WTC11 (cell line): ENCODE measurements around the gene ADK. TPM values are rescaled to one million over a fixed set of nuclear protein-coding genes. Genes with fewer than 3 reads are reported as not detected.

ENCODE experiments used
- ATAC-seq: fragments of 200-7000 bp; cut with Tn5 transposase; 2 replicates; pipeline ENCODE4 v1.10.0; 2021; ENCODE audit warnings: mild to moderate bottlenecking, moderate library complexity
- CTCF ChIA-PET: fragments of 300-600 bp; sonication (Branson Sonifier 250); formaldehyde crosslinking; loops from one replicate; lab custom pipeline; 2021; ENCODE audit warnings: antibody characterized with exemption; lab: Charles Lee
- POLR2A ChIA-PET: fragments of 350-600 bp; sonication (Branson Sonifier 250); formaldehyde crosslinking; loops from one replicate; lab custom pipeline; 2021; ENCODE audit warnings: antibody characterized with exemption; lab: Charles Lee
- DNase-seq: peaks from one replicate; pipeline ENCODE4 v3.0.0; 2021; ENCODE audit warnings: low spot score
- H3K27ac Mint-ChIP-seq: 2 replicates; pipeline ENCODE4 v1.8.0; 2021; ENCODE audit warnings: mixed read lengths
- H3K27me3 Mint-ChIP-seq: 2 replicates; pipeline ENCODE4 v1.8.0; 2021; ENCODE audit warnings: low read depth, mild to moderate bottlenecking, moderate library complexity, mixed read lengths
- H3K36me3 Mint-ChIP-seq: 2 replicates; pipeline ENCODE4 v1.8.0; 2021; ENCODE audit warnings: mixed read lengths
- H3K4me1 Mint-ChIP-seq: 2 replicates; pipeline ENCODE4 v1.8.0; 2022; ENCODE audit warnings: mixed read lengths
- H3K4me3 Mint-ChIP-seq: 2 replicates; pipeline ENCODE4 v1.8.0; 2021; ENCODE audit warnings: mild to moderate bottlenecking, moderate library complexity, mixed read lengths
- H3K9me3 Mint-ChIP-seq: 2 replicates; pipeline ENCODE4 v1.8.0; 2021; ENCODE audit warnings: mixed read lengths
- CBFB ChIP-seq: sonication (generic); formaldehyde crosslinking; IDR thresholded peaks from 2 replicates; pipeline ENCODE4 v1.8.1; 2022; ENCODE audit warnings: mild to moderate bottlenecking, low read depth, missing genetic modification reagents
- CREM ChIP-seq: sonication (generic); formaldehyde crosslinking; IDR thresholded peaks from 2 replicates; pipeline ENCODE4 v1.8.1; 2022; ENCODE audit warnings: mild to moderate bottlenecking, missing genetic modification reagents, moderate library complexity
- E2F1 ChIP-seq: sonication (generic); formaldehyde crosslinking; IDR thresholded peaks from 2 replicates; pipeline ENCODE4 v1.8.0; 2022; ENCODE audit warnings: mild to moderate bottlenecking, missing genetic modification reagents
- ESRRA ChIP-seq: sonication (generic); formaldehyde crosslinking; IDR thresholded peaks from 2 replicates; pipeline ENCODE4 v1.8.1; 2022; ENCODE audit warnings: mild to moderate bottlenecking, missing genetic modification reagents, borderline replicate concordance
- ETV6 ChIP-seq: sonication (generic); formaldehyde crosslinking; IDR thresholded peaks from 2 replicates; pipeline ENCODE4 v1.8.1; 2022; ENCODE audit warnings: mild to moderate bottlenecking, missing genetic modification reagents
- FOXJ3 ChIP-seq: sonication (generic); formaldehyde crosslinking; IDR thresholded peaks from 2 replicates; pipeline ENCODE4 v1.9.0; 2021; ENCODE audit warnings: missing genetic modification reagents, mild to moderate bottlenecking, borderline replicate concordance
- GTF2I ChIP-seq: fragments of 250-450 bp; sonication (Bioruptor Pico); conservative IDR thresholded peaks from 2 replicates; pipeline ENCODE4 v1.4.0; 2021; ENCODE audit warnings: mild to moderate bottlenecking
- IRF2 ChIP-seq: sonication (generic); formaldehyde crosslinking; IDR thresholded peaks from 2 replicates; pipeline ENCODE4 v1.8.0; 2022; ENCODE audit warnings: low read depth, missing genetic modification reagents, borderline replicate concordance
- JUN ChIP-seq: sonication (generic); formaldehyde crosslinking; IDR thresholded peaks from 2 replicates; pipeline ENCODE4 v1.8.0; 2023; ENCODE audit warnings: mild to moderate bottlenecking, missing genetic modification reagents
- MYBL2 ChIP-seq: sonication (generic); formaldehyde crosslinking; IDR thresholded peaks from 2 replicates; pipeline ENCODE4 v1.8.1; 2023; ENCODE audit warnings: mild to moderate bottlenecking, moderate library complexity, missing genetic modification reagents
- NFE2L1 ChIP-seq: sonication (generic); formaldehyde crosslinking; IDR thresholded peaks from 2 replicates; pipeline ENCODE4 v1.8.1; 2023; ENCODE audit warnings: missing genetic modification reagents
- NR3C1 ChIP-seq: sonication (generic); formaldehyde crosslinking; conservative IDR thresholded peaks from 2 replicates; pipeline ENCODE4 v1.8.1; 2023; ENCODE audit warnings: low read depth, mild to moderate bottlenecking, missing genetic modification reagents
- RORB ChIP-seq: fragments of 250-450 bp; sonication (Bioruptor Pico); IDR thresholded peaks from 2 replicates; pipeline ENCODE4 v1.9.0; 2021; ENCODE audit warnings: mild to moderate bottlenecking
- SP1 ChIP-seq: sonication (generic); formaldehyde crosslinking; conservative IDR thresholded peaks from 2 replicates; pipeline ENCODE4 v1.8.1; 2022; ENCODE audit warnings: missing genetic modification reagents
- TEAD4 ChIP-seq: sonication (generic); formaldehyde crosslinking; IDR thresholded peaks from 2 replicates; pipeline ENCODE4 v1.8.0; 2022; ENCODE audit warnings: mild to moderate bottlenecking, missing genetic modification reagents
- TP53 ChIP-seq: sonication (generic); formaldehyde crosslinking; IDR thresholded peaks from 2 replicates; pipeline ENCODE4 v1.8.1; 2023; ENCODE audit warnings: mild to moderate bottlenecking, missing genetic modification reagents
- USF1 ChIP-seq: sonication (generic); formaldehyde crosslinking; IDR thresholded peaks from 2 replicates; pipeline ENCODE4 v1.8.0; 2022; ENCODE audit warnings: mild to moderate bottlenecking, missing genetic modification reagents
- ZBTB21 ChIP-seq: sonication (generic); formaldehyde crosslinking; IDR thresholded peaks from 2 replicates; pipeline ENCODE4 v1.8.1; 2023; ENCODE audit warnings: mild to moderate bottlenecking, missing genetic modification reagents, borderline replicate concordance
- ZNF121 ChIP-seq: sonication (generic); formaldehyde crosslinking; IDR thresholded peaks from 2 replicates; pipeline ENCODE4 v1.8.0; 2023; ENCODE audit warnings: missing genetic modification reagents
- ZNF317 ChIP-seq: sonication (generic); formaldehyde crosslinking; IDR thresholded peaks from 2 replicates; pipeline ENCODE4 v1.8.1; 2023; ENCODE audit warnings: low read depth, mild to moderate bottlenecking, moderate library complexity, missing genetic modification reagents, borderline replicate concordance
- ZNF396 ChIP-seq: fragments of 250-450 bp; sonication (Bioruptor Pico); IDR thresholded peaks from 2 replicates; pipeline ENCODE4 v1.8.0; 2021; ENCODE audit warnings: mild to moderate bottlenecking, moderate library complexity, borderline replicate concordance
- total RNA-seq: library from RNA; stranded (reverse); gene quantifications from 3 replicates; pipeline ENCODE4 v1.2.3, GENCODE V29; 2021
- TF ChIP-seq, protein P1 (sequence below): sonication (generic); formaldehyde crosslinking; conservative IDR thresholded peaks from 2 replicates; pipeline ENCODE4 v1.8.1; 2022; ENCODE audit warnings: mild to moderate bottlenecking, missing genetic modification reagents
- TF ChIP-seq, protein P2 (sequence below): sonication (generic); formaldehyde crosslinking; IDR thresholded peaks from 2 replicates; pipeline ENCODE4 v1.8.0; 2022; ENCODE audit warnings: mild to moderate bottlenecking, missing genetic modification reagents
- TF ChIP-seq, protein P3 (sequence below): sonication (generic); formaldehyde crosslinking; IDR thresholded peaks from 2 replicates; pipeline ENCODE4 v1.8.1; 2023; ENCODE audit warnings: mild to moderate bottlenecking, moderate library complexity, missing genetic modification reagents
- TF ChIP-seq, protein P4 (sequence below): sonication (generic); formaldehyde crosslinking; IDR thresholded peaks from 2 replicates; pipeline ENCODE4 v1.8.0; 2023; ENCODE audit warnings: missing genetic modification reagents
- TF ChIP-seq, protein P5 (sequence below): fragments of 250-450 bp; sonication (Bioruptor Pico); IDR thresholded peaks from 2 replicates; pipeline ENCODE4 v1.9.0; 2021; ENCODE audit warnings: mild to moderate bottlenecking
- TF ChIP-seq, protein P6 (sequence below): fragments of 250-450 bp; sonication (Bioruptor Pico); IDR thresholded peaks from 2 replicates; pipeline ENCODE4 v2.1.2; 2022; ENCODE audit warnings: mild to moderate bottlenecking, moderate library complexity

The ADK gene
- total RNA-seq, 1 experiment from 2014 or later, result 32.7 TPM

- no peaks in the 10 kb centered on the region for H3K4me1 Mint-ChIP-seq
- H3K27me3 Mint-ChIP-seq, result no peaks in the 10 kb centered on the region
- no peak overlapping the region for H3K4me3 Mint-ChIP-seq
- ChIA-PET POLR2A (no interaction called here), CTCF (no interaction called here)
- no peaks in the 10 kb centered on the region for H3K36me3 Mint-ChIP-seq
- H3K27ac Mint-ChIP-seq, result no peak overlapping the region; the same call in 1 of the 2 replicates
- DNase-seq (no peak), ATAC-seq (no peak)
- 0 out of 2 replicates have a peak, but pooled peaks cover 3% of the 10 kb centered on the region for H3K9me3 Mint-ChIP-seq
- TF ChIP-seq, protein P1, sequence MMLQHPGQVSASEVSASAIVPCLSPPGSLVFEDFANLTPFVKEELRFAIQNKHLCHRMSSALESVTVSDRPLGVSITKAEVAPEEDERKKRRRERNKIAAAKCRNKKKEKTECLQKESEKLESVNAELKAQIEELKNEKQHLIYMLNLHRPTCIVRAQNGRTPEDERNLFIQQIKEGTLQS, result no peak
- TF ChIP-seq ZNF121 (CRISPR knock-in tag) (no peak), CBFB (no peak), TP53 (CRISPR knock-in tag) (no peak), JUN (CRISPR knock-in tag) (no peak), ZNF317 (CRISPR knock-in tag) (no peak), NR3C1 (no peak), FOXJ3 (CRISPR knock-in tag) (no peak), NFE2L1 (CRISPR knock-in tag) (no peak), CREM (CRISPR knock-in tag) (no peak), ZBTB21 (CRISPR knock-in tag) (no peak), USF1 (CRISPR knock-in tag) (no peak), IRF2 (CRISPR knock-in tag) (no peak), ESRRA (no peak), RORB (CRISPR knock-in tag) (no peak), ETV6 (CRISPR knock-in tag) (no peak)
- TF ChIP-seq, protein P2, sequence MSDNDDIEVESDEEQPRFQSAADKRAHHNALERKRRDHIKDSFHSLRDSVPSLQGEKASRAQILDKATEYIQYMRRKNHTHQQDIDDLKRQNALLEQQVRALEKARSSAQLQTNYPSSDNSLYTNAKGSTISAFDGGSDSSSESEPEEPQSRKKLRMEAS (CRISPR knock-in tag), result no peak
- TF ChIP-seq, protein P3, sequence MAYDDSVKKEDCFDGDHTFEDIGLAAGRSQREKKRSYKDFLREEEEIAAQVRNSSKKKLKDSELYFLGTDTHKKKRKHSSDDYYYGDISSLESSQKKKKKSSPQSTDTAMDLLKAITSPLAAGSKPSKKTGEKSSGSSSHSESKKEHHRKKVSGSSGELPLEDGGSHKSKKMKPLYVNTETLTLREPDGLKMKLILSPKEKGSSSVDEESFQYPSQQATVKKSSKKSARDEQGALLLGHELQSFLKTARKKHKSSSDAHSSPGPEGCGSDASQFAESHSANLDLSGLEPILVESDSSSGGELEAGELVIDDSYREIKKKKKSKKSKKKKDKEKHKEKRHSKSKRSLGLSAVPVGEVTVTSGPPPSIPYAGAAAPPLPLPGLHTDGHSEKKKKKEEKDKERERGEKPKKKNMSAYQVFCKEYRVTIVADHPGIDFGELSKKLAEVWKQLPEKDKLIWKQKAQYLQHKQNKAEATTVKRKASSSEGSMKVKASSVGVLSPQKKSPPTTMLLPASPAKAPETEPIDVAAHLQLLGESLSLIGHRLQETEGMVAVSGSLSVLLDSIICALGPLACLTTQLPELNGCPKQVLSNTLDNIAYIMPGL (CRISPR knock-in tag), result no peak
- TF ChIP-seq, protein P4, sequence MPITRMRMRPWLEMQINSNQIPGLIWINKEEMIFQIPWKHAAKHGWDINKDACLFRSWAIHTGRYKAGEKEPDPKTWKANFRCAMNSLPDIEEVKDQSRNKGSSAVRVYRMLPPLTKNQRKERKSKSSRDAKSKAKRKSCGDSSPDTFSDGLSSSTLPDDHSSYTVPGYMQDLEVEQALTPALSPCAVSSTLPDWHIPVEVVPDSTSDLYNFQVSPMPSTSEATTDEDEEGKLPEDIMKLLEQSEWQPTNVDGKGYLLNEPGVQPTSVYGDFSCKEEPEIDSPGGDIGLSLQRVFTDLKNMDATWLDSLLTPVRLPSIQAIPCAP (CRISPR knock-in tag), result no peak
Observed at GRCh38 chr10:74233281-74233680, 82.3 kb downstream of the ADK start.

- H3K36me3 Mint-ChIP-seq, result no peaks in the 10 kb centered on the region
- ATAC-seq (no peak), DNase-seq (no peak)
- no peaks in the 10 kb centered on the region for H3K27me3 Mint-ChIP-seq
- H3K27ac Mint-ChIP-seq, result no peak overlapping the region
- H3K4me3 Mint-ChIP-seq, result no peak overlapping the region
- no peak for TF ChIP-seq GTF2I (CRISPR knock-in tag)
- no peak for TF ChIP-seq E2F1 (CRISPR knock-in tag)
- TF ChIP-seq, protein P5, sequence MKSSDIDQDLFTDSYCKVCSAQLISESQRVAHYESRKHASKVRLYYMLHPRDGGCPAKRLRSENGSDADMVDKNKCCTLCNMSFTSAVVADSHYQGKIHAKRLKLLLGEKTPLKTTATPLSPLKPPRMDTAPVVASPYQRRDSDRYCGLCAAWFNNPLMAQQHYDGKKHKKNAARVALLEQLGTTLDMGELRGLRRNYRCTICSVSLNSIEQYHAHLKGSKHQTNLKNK (CRISPR knock-in tag), result no peak
- no peak for TF ChIP-seq SP1
- no peak for TF ChIP-seq MYBL2
- TF ChIP-seq TEAD4 (CRISPR knock-in tag), result no peak
- no peak for TF ChIP-seq ZNF396 (CRISPR knock-in tag)
- TF ChIP-seq CBFB, result no peak
- no peak for TF ChIP-seq ZBTB21 (CRISPR knock-in tag)
- TF ChIP-seq, protein P6, sequence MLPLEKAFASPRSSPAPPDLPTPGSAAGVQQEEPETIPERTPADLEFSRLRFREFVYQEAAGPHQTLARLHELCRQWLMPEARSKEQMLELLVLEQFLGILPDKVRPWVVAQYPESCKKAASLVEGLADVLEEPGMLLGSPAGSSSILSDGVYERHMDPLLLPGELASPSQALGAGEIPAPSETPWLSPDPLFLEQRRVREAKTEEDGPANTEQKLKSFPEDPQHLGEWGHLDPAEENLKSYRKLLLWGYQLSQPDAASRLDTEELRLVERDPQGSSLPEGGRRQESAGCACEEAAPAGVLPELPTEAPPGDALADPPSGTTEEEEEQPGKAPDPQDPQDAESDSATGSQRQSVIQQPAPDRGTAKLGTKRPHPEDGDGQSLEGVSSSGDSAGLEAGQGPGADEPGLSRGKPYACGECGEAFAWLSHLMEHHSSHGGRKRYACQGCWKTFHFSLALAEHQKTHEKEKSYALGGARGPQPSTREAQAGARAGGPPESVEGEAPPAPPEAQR (CRISPR knock-in tag), result no peak
- TF ChIP-seq, protein P2 (CRISPR knock-in tag), result no peak
- TF ChIP-seq NR3C1, result no peak
- ChIA-PET POLR2A (no interaction called here), CTCF (interaction anchor here (1.7 kb wide), 1 partner anchor 9 kb away, joined by 8 read pairs; no protein-coding TSS in a partner anchor)
- no peaks in the 10 kb centered on the region for H3K9me3 Mint-ChIP-seq
- H3K4me1 Mint-ChIP-seq, result no peaks in the 10 kb centered on the region
Observed at GRCh38 chr10:74234569-74234968, 83.5 kb downstream of the ADK start.
